GM12878 (cell line): ENCODE measurements around the gene SLC3A2. TPM values are rescaled to one million over a fixed set of nuclear protein-coding genes. Genes with fewer than 3 reads are reported as not detected.

Experiments
- ATAC-seq: fragments of 200-7000 bp; cut with Tn5 transposase; 3 replicates; pipeline ENCODE4 v1.9.1; 2020; ENCODE audit warnings: mild to moderate bottlenecking, moderate library complexity
- BruUV-seq: library from RNA; stranded (reverse); fragments of 400-500 nt; replicated peaks from 2 replicates; lab custom pipeline; 2021; lab: Mats Ljungman, UMichigan
- CTCF ChIA-PET: fragments of 300-600 bp; sonication (Branson Sonifier 250); formaldehyde crosslinking; extraction: SDS; loops from one replicate; lab custom pipeline; 2021; ENCODE audit warnings: inconsistent platforms; lab: Yijun Ruan, JAX
- POLR2A ChIA-PET: fragments of 350-600 bp; formaldehyde crosslinking; extraction: SDS; loops from one replicate; lab custom pipeline; 2021; ENCODE audit warnings: inconsistent platforms; lab: Charles Lee
- RAD21 ChIA-PET: fragments of 300-600 bp; sonication (Branson Sonifier 250); formaldehyde crosslinking; loops from one replicate; lab custom pipeline; 2023; ENCODE audit warnings: antibody characterized with exemption; ENCODE audit not compliant: unreplicated experiment; lab: Charles Lee
- SMC1A ChIA-PET: fragments of 300-600 bp; sonication (Branson Sonifier 250); formaldehyde crosslinking; loops from one replicate; lab custom pipeline; 2023; ENCODE audit not compliant: unreplicated experiment, uncharacterized antibody; lab: Charles Lee
- DNase-seq: peaks from one replicate; pipeline ENCODE4 v3.0.0-alpha.2; 2011; ENCODE audit warnings: low read depth, low spot score
- FAIRE-seq: peaks from 3 replicates; lab custom pipeline; 2011; peaks lifted over from hg19 to GRCh38; lab: Jason Lieb, UNC
- H2AFZ ChIP-seq: 2 replicates; pipeline ENCODE4 v1.6.0; 2011; ENCODE audit warnings: low read depth, low read length, control low read depth; ENCODE audit not compliant: control insufficient read depth
- H3K27ac ChIP-seq: 2 replicates; pipeline ENCODE4 v1.5.1; 2011; ENCODE audit warnings: control low read depth; ENCODE audit not compliant: control insufficient read depth, insufficient read depth
- H3K27me3 ChIP-seq, 2 experiments: replicated peaks in 1 of 2; 2 replicates each; pipeline versions ENCODE4 v1.6.0 to v1.6.1; 2011; ENCODE audit warnings: low read length in 1 of 2; ENCODE audit not compliant: control insufficient read depth in 2 of 2, insufficient read depth in 2 of 2
- H3K36me3 ChIP-seq, 2 experiments: 2 replicates each; pipeline ENCODE4 v1.5.1; 2011; ENCODE audit warnings: low read length in 1 of 2; ENCODE audit not compliant: control insufficient read depth in 2 of 2, insufficient read depth in 2 of 2
- H3K4me1 ChIP-seq: 2 replicates; pipeline ENCODE4 v1.6.1; 2011; ENCODE audit warnings: mild to moderate bottlenecking, low read length, moderate library complexity, mixed read lengths; ENCODE audit not compliant: control insufficient read depth, insufficient read depth
- H3K4me2 ChIP-seq: 2 replicates; pipeline ENCODE4 v1.6.0; 2011; ENCODE audit warnings: control low read depth; ENCODE audit not compliant: control insufficient read depth, insufficient read depth
- H3K4me3 ChIP-seq: fragments of 200-600 bp; sonication (generic); 2 replicates; pipeline ENCODE4 v1.5.1; 2016
- H3K79me2 ChIP-seq: 2 replicates; pipeline ENCODE4 v1.6.0; 2011; ENCODE audit warnings: low read length; ENCODE audit not compliant: control insufficient read depth, insufficient read depth
- H3K9ac ChIP-seq: 2 replicates; pipeline ENCODE4 v1.8.0; 2011; ENCODE audit warnings: low read length, control low read depth, mixed read lengths; ENCODE audit not compliant: control insufficient read depth, insufficient read depth
- H3K9me3 ChIP-seq: replicated peaks from 3 replicates; pipeline ENCODE4 v1.5.1; 2011; ENCODE audit warnings: mild to moderate bottlenecking, low read length; ENCODE audit not compliant: control insufficient read depth, insufficient read depth
- H4K20me1 ChIP-seq: 2 replicates; pipeline ENCODE4 v1.6.0; 2011; ENCODE audit not compliant: control insufficient read depth, insufficient read depth
- PML ChIP-seq: IDR thresholded peaks from 2 replicates; pipeline ENCODE4 v1.6.1; 2012; ENCODE audit warnings: low read length, inconsistent platforms
- RELB ChIP-seq: fragments of 450-650 bp; IDR thresholded peaks from 2 replicates; pipeline ENCODE4 v1.6.1; 2017; ENCODE audit warnings: low read depth, mild to moderate bottlenecking, moderate library complexity
- WGBS: methylation state at CpG from one replicate; pipeline ENCODE4 v1.1.6; 2016; ENCODE audit warnings: low lambda C conversion rate; ENCODE audit not compliant: insufficient replicate concordance, insufficient coverage; ENCODE audit errors: missing lambda C conversion rate; 5-methylcytosine and 5-hydroxymethylcytosine counted together
- in situ Hi-C: fragments of 300-500 bp; cut with MboI; formaldehyde crosslinking; loops from 9 replicates; pipeline ENCODE4 v1.14.3; 2018; ENCODE audit warnings: mixed read lengths
- intact Hi-C: fragments of 100-400 bp; cut with micrococcal nuclease; formaldehyde crosslinking; loops from one replicate; pipeline ENCODE4 v1.14.2; 2022; ENCODE audit not compliant: unreplicated experiment
- polyA plus RNA-seq, 11 experiments: library from polyadenylated mRNA; depleted of rRNA in 4 of 11; unstranded in 6 of 11; stranded (reverse) in 5 of 11; fragments of >200 nt; fragmentation: Nextera tagmentation in 4 of 11; fragmentation: Illumina TruSeq in 1 of 11; extraction: Ambion mirVana in 4 of 11; extraction: Trizol in 1 of 11; gene quantifications; 1 replicate in 1 of 11; 2 replicates in 10 of 11; pipeline versions ENCODE4 v1.2.1 to v1.2.3, GENCODE V29; 2011 to 2016; ENCODE audit warnings: inconsistent platforms in 2 of 11, missing spikeins in 2 of 11, low read depth in 1 of 11
- total RNA-seq, 4 experiments: library from RNA; depleted of rRNA in 3 of 4; stranded (reverse); fragments of >200 nt in 3 of 4; fragmentation: Illumina TruSeq in 1 of 4; extraction: Trizol in 1 of 4; gene quantifications; 2 replicates each; pipeline versions ENCODE4 v1.2.1 to v1.2.3, GENCODE V29; 2013 to 2021

SLC3A2 gene
- total and polyA plus RNA-seq, 10 of the 15 experiments (the other 5 are each of a cell fraction or from before 2014, with no cell fraction given): 6.9 to 158 (median 106) TPM

GRCh38 chr11:62847767-62848314 is 32.9 kb upstream of the SLC3A2 start:
- POLR2A ChIA-PET: interaction anchor here (0.9 to 1.5 kb wide), 3 partner anchors 9 to 227 kb away, joined by 3 to 8 read pairs (median 3); no protein-coding TSS in a partner anchor
- TF ChIP-seq RELB (no peak), PML (no peak)
- RAD21 ChIA-PET: interaction anchor here (0.6 kb wide), 1 partner anchor 179 kb away, joined by 3 read pairs; no protein-coding TSS in a partner anchor
- H3K4me2 ChIP-seq: no peak overlapping the region
- H3K79me2 ChIP-seq: peaks cover 14% of the 10 kb centered on the region
- H3K27ac ChIP-seq: no peak overlapping the region
- no TSS peak for BruUV-seq
- peaks cover 14% of the 10 kb centered on the region for H3K4me1 ChIP-seq
- FAIRE-seq (no peak), DNase-seq (no peak), ATAC-seq (no peak)
- 36% methylated on average over 1 of the region's 1 CpG for WGBS
- no peaks in the 10 kb centered on the region for H3K9me3 ChIP-seq
- intact Hi-C loops (no loop called here), in situ Hi-C loops (no loop called here)
- no peaks in the 10 kb centered on the region for H4K20me1 ChIP-seq
- H3K9ac ChIP-seq: no peak overlapping the region
- SMC1A ChIA-PET: no interaction called here
- H3K27me3 ChIP-seq: no peaks in the 10 kb centered on the region
- H3K36me3 ChIP-seq: peaks cover 9 to 14% of the 10 kb centered on the region in 2 experiments
- CTCF ChIA-PET: interaction anchor here (0.7 to 1.7 kb wide), 2 partner anchors 14 to 61 kb away, joined by 3 to 4 read pairs; no protein-coding TSS in a partner anchor
- H2AFZ ChIP-seq: no peak overlapping the region
- H3K4me3 ChIP-seq: no peak overlapping the region
